Natural killer cell (primary cell): Measurements from ENCODE around the gene CARMIL3. TPM values are rescaled to one million over a fixed set of nuclear protein-coding genes. Genes with fewer than 3 reads are reported as not detected.

Source experiments
- ATAC-seq, 3 donors: fragments of 150-1000 bp in 2 of 3; fragments of 200-7000 bp in 1 of 3; cut with Tn5 transposase; 1 replicate in 1 of 3; 2 replicates in 2 of 3; pipeline ENCODE4 v1.10.0; 2021; ENCODE audit warnings: mild to moderate bottlenecking in 2 of 3, moderate library complexity in 2 of 3
- DNase-seq, 2 donors: peaks; one replicate each; pipeline versions ENCODE4 v3.0.0 to v3.0.0-alpha.2; 2013 to 2021; ENCODE audit warnings: mixed read lengths in 1 of 2
- H3K27ac ChIP-seq: one replicate; pipeline ENCODE4 v1.5.1; 2013; ENCODE audit warnings: mild to moderate bottlenecking, low read length
- H3K27me3 ChIP-seq: one replicate; pipeline ENCODE4 v1.6.1; 2013; ENCODE audit warnings: low read length; ENCODE audit not compliant: control insufficient read depth, insufficient read depth
- H3K36me3 ChIP-seq: one replicate; pipeline ENCODE4 v1.6.1; 2013; ENCODE audit warnings: low read length; ENCODE audit not compliant: control insufficient read depth, insufficient read depth
- H3K4me1 ChIP-seq: one replicate; pipeline ENCODE4 v1.6.1; 2013; ENCODE audit warnings: low read length; ENCODE audit not compliant: control insufficient read depth, insufficient read depth
- H3K4me3 ChIP-seq: one replicate; pipeline ENCODE4 v1.5.1; 2013; ENCODE audit warnings: low read length
- H3K9me3 ChIP-seq: one replicate; pipeline ENCODE4 v1.6.1; 2013; ENCODE audit warnings: low read length; ENCODE audit not compliant: control insufficient read depth, insufficient read depth
- H3K27ac Mint-ChIP-seq, 2 donors: one replicate each; pipeline ENCODE4 v1.8.0; 2022; ENCODE audit warnings: mild to moderate bottlenecking in 2 of 2, mixed read lengths in 2 of 2, moderate library complexity in 1 of 2
- H3K27me3 Mint-ChIP-seq, 2 donors: one replicate each; pipeline ENCODE4 v1.8.0; 2022; ENCODE audit warnings: low read depth in 2 of 2, mixed read lengths in 2 of 2
- H3K36me3 Mint-ChIP-seq: one replicate; pipeline ENCODE4 v1.8.0; 2022; ENCODE audit warnings: mixed read lengths
- H3K4me1 Mint-ChIP-seq, 2 donors: one replicate each; pipeline ENCODE4 v1.8.0; 2022; ENCODE audit warnings: mixed read lengths in 2 of 2
- H3K4me3 Mint-ChIP-seq: one replicate; pipeline ENCODE4 v1.8.0; 2022; ENCODE audit warnings: mild to moderate bottlenecking, moderate library complexity, mixed read lengths
- H3K9me3 Mint-ChIP-seq, 2 donors: one replicate each; pipeline ENCODE4 v1.8.0; 2022; ENCODE audit warnings: mixed read lengths in 2 of 2
- WGBS: methylation state at CpG from one replicate; pipeline ENCODE4 v1.1.7; 2013; ENCODE audit warnings: missing lambda C conversion rate; ENCODE audit not compliant: insufficient coverage; 5-methylcytosine and 5-hydroxymethylcytosine counted together
- intact Hi-C: fragments of 100-400 bp; cut with micrococcal nuclease; formaldehyde crosslinking; loops from one replicate; pipeline ENCODE4 v1.14.2; 2022
- total RNA-seq, 4 donors: library from RNA; stranded (reverse); fragments of 120-200 nt in 1 of 4; gene quantifications; one replicate each; pipeline versions ENCODE4 v1.2.3 to v1.2.4, GENCODE V29; 2013 to 2022
- TF ChIP-seq, protein P1 (sequence below): fragments of 200-600 bp; IDR thresholded peaks from one replicate; pipeline ENCODE4 v1.8.0; 2022; ENCODE audit warnings: antibody characterized with exemption

Gene CARMIL3
- total RNA-seq, 3 donors from 2014 or later (not counting 1 experiment from before 2014, with no cell fraction given): 17.8 to 28.6 (median 18.6) TPM

DNA sequence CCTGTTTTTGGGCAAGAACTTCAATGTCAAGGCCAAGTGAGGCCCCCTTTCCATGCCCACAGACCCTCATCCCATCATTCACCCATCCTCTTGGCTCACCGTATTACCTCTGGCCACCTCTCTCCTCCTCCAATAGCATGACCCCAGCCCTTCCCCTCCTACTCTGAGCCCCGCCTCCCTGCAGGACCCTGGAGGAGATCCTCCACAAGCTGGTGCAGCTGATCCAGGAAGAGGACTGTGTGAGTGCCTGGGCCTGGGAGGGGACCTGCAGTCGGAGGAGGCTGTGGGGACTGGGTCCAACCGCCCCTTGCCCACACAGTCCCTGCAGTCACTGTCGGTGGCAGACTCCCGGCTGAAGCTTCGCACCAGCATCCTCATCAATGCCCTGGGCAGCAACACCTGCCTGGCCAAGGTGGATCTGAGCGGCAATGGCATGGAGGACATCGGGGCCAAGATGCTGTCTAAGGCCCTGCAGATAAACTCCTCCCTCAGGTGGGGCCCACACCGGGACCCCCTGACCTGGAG, 7.2 kb downstream of the CARMIL3 start:
- H3K36me3 ChIP-seq: no peaks in the 10 kb centered on the region
- H3K9me3 ChIP-seq: no peaks in the 10 kb centered on the region
- Mint-ChIP-seq H3K9me3 (no peaks in the 10 kb centered on the region), H3K4me1 (peaks cover 0 to 24% of the 10 kb centered on the region in 2 donors), H3K27me3 (peaks cover 0 to 2% of the 10 kb centered on the region in 2 donors), H3K4me3 (no peak overlapping the region), H3K36me3 (no peaks in the 10 kb centered on the region), H3K27ac (no peak overlapping the region)
- peaks cover 2% of the 10 kb centered on the region for H3K4me1 ChIP-seq
- TF ChIP-seq, protein P1, sequence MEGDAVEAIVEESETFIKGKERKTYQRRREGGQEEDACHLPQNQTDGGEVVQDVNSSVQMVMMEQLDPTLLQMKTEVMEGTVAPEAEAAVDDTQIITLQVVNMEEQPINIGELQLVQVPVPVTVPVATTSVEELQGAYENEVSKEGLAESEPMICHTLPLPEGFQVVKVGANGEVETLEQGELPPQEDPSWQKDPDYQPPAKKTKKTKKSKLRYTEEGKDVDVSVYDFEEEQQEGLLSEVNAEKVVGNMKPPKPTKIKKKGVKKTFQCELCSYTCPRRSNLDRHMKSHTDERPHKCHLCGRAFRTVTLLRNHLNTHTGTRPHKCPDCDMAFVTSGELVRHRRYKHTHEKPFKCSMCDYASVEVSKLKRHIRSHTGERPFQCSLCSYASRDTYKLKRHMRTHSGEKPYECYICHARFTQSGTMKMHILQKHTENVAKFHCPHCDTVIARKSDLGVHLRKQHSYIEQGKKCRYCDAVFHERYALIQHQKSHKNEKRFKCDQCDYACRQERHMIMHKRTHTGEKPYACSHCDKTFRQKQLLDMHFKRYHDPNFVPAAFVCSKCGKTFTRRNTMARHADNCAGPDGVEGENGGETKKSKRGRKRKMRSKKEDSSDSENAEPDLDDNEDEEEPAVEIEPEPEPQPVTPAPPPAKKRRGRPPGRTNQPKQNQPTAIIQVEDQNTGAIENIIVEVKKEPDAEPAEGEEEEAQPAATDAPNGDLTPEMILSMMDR: no peak
- no peak overlapping the region for H3K27ac ChIP-seq
- 92% methylated on average over 10 of the region's 10 CpGs for WGBS
- H3K4me3 ChIP-seq: no peak overlapping the region
- ATAC-seq: no peak
- DNase-seq: no peak
- H3K27me3 ChIP-seq: no peaks in the 10 kb centered on the region
- intact Hi-C loops: loop anchor here (1.0 to 2.0 kb wide), 3 partner anchors 31 to 102 kb away; partner anchors contain the start of gene IRF9

DNA sequence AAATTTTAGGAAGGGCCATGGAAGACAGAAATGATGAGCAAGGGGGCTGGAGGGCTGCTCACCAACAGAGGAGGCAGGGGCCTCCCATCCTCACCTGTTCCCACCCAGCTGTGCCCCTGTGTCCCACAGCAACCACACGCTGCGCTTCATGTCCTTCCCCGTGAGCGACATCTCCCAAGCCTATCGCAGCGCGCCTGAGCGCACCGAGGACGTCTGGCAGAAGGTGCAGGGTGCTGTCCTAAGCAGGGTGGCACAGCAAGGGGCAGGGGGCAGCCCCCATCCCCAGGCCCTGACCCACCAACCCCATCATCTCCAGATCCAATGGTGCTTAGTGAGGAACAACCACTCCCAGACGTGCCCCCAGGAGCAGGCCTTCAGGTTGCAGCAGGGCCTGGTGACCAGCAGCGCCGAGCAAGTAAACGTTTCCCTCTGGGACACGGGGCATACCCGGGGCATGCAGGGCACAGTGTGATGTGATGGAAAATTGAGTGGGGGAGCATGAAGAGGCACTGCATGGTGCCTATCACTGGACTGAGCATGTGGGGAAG, 8.1 kb downstream of the CARMIL3 start:
- DNase-seq: no peak
- Mint-ChIP-seq H3K27ac (no peak overlapping the region), H3K36me3 (no peaks in the 10 kb centered on the region), H3K9me3 (no peaks in the 10 kb centered on the region), H3K4me1 (peaks cover 0 to 18% of the 10 kb centered on the region in 2 donors), H3K27me3 (peaks cover 0 to 2% of the 10 kb centered on the region in 2 donors), H3K4me3 (no peak overlapping the region)
- H3K36me3 ChIP-seq: no peaks in the 10 kb centered on the region
- no peak overlapping the region for H3K4me3 ChIP-seq
- no peaks in the 10 kb centered on the region for H3K27me3 ChIP-seq
- no peaks in the 10 kb centered on the region for H3K9me3 ChIP-seq
- no peak overlapping the region for H3K27ac ChIP-seq
- no peak for ATAC-seq
- WGBS: 93% methylated on average over 16 of the region's 16 CpGs
- H3K4me1 ChIP-seq: no peaks in the 10 kb centered on the region
- TF ChIP-seq, protein P1: no peak
- intact Hi-C loops: loop anchor here (2.0 kb wide), 1 partner anchor 101 kb away; the partner anchor contains the start of gene IRF9

DNA sequence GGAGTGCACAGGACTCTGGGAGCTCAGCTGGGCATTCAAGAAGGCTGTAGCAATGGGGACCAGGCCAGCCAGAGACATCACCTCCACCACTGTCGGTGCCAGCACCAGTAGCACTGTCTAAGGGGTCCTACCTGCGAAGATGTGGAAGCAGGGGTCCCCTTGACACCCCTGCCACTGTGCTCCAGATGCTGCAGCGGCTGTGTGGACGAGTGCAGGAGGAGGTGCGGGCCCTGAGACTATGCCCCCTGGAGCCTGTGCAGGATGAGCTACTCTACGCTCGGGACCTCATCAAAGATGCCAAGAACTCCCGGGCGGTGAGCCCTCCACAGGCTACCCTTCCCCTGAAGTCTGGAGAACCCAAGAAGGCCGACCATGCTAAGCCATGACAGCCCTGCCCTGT, 8.6 kb downstream of the CARMIL3 start:
- no peaks in the 10 kb centered on the region for H3K36me3 ChIP-seq
- TF ChIP-seq, protein P1: no peak
- Mint-ChIP-seq H3K27me3 (peaks cover 0 to 2% of the 10 kb centered on the region in 2 donors), H3K9me3 (no peaks in the 10 kb centered on the region), H3K27ac (no peak overlapping the region), H3K36me3 (no peaks in the 10 kb centered on the region), H3K4me3 (no peak overlapping the region), H3K4me1 (peaks cover 0 to 16% of the 10 kb centered on the region in 2 donors)
- DNase-seq (no peak), ATAC-seq (no peak)
- H3K4me3 ChIP-seq: no peak overlapping the region
- no peak overlapping the region for H3K27ac ChIP-seq
- no peaks in the 10 kb centered on the region for H3K4me1 ChIP-seq
- 91% methylated on average over 10 of the region's 10 CpGs for WGBS
- H3K27me3 ChIP-seq: no peaks in the 10 kb centered on the region
- no peaks in the 10 kb centered on the region for H3K9me3 ChIP-seq
- intact Hi-C loops: no loop called here
